Neuron (in vitro differentiated cells): Measurements from ENCODE around the gene PRRG2.
"Not testable (repeated sequence)": the region's sequence is repeated elsewhere in the genome, so short reads cannot be mapped to it uniquely, and the experiment has no call there.

Experiments
- H2AFZ ChIP-seq: one replicate; pipeline ENCODE4 v1.6.1; 2013; ENCODE audit warnings: low read depth, mild to moderate bottlenecking, inconsistent platforms, low read length, moderate library complexity
- H3K27me3 ChIP-seq: one replicate; pipeline ENCODE4 v1.6.1; 2013; ENCODE audit warnings: low read length; ENCODE audit not compliant: insufficient read depth
- H3K36me3 ChIP-seq: one replicate; pipeline ENCODE4 v1.6.1; 2013; ENCODE audit warnings: low read length; ENCODE audit not compliant: insufficient read depth
- H3K4me1 ChIP-seq: one replicate; pipeline ENCODE4 v1.6.1; 2013; ENCODE audit warnings: low read length; ENCODE audit not compliant: insufficient read depth
- H3K4me3 ChIP-seq: 2 replicates; pipeline ENCODE4 v1.5.1; 2013; ENCODE audit warnings: mild to moderate bottlenecking, low read length, moderate library complexity
- H3K9me3 ChIP-seq: one replicate; pipeline ENCODE4 v1.6.1; 2013; ENCODE audit warnings: low read length

The PRRG2 gene

DNA sequence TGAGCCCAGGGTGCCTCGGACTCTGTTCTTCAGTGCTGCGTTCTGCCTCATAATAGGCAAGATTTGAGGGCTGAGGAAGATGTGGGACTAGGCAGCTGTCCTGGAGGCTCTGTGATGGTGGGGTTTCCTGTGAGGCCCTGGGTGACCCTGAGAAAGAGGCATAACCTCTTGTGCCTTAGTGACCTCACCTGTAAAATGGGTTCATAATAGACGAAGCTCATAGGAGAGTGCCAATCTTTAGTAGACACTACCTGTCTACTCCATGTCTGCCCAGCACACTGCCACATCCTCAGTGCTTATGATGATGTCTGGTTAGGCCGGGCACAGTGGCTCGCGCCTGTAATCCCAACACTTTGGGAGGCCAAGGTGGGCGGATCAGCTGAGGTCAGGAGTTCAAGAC is 35.4 kb downstream of the PRRG2 start:
- Histone ChIP-seq H3K4me3 (no peak overlapping the region), H3K36me3 (peaks cover 78% of the 10 kb centered on the region), H3K4me1 (no peaks in the 10 kb centered on the region), H2AFZ (no peak overlapping the region), H3K27me3 (no peaks in the 10 kb centered on the region), H3K9me3 (no peaks in the 10 kb centered on the region)

DNA sequence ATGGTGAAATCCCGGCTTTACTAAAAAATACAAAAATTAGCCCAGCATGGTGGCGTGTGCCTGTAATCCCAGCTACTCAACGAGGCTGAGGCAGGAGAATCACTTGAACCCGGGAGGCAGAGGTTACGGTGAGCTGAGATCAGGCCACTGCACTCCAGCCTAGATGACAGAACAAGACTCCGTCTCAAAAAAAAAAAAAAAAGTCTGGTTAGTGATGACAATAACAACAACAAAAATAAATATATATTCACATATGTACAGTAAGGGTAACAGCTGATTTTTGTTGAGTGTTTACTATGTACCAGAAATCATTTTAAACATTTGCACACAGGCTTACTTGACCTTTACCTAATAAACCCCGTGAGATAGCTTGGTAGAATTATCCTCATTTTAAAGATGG is 35.8 kb downstream of the PRRG2 start:
- Histone ChIP-seq H3K27me3 (no peaks in the 10 kb centered on the region), H3K4me3 (no peak overlapping the region), H3K36me3 (peaks cover 82% of the 10 kb centered on the region)

DNA sequence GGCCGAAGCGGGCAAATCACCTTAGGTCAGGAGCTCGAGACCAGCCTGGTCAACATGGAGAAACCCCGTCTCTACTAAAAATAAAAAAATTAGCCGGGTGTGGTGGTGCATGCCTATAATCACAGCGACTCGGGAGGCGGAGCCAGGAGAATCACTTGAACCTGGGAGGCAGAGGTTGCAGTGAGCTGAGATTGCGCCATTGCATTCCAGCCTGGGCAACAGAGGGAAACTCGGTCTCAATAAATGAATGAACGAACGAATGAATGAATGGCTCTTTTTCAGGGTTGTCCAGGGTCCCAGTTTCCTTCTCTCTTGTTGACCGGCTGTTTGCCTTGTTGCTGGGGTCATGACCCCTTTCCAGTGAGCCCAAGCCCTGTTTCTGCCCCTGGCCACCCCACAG is 36.7 kb downstream of the PRRG2 start:
- peaks cover 79% of the 10 kb centered on the region for H3K36me3 ChIP-seq
- not testable (repeated sequence) for H3K27me3 ChIP-seq, H3K9me3 ChIP-seq, H2AFZ ChIP-seq, H3K4me1 ChIP-seq, H3K4me3 ChIP-seq

More for the DNA sequence above, 35.8 kb downstream of the PRRG2 start:
- Histone ChIP-seq H3K9me3 (no peaks in the 10 kb centered on the region), H2AFZ (no peak overlapping the region), H3K4me1 (no peaks in the 10 kb centered on the region)

DNA sequence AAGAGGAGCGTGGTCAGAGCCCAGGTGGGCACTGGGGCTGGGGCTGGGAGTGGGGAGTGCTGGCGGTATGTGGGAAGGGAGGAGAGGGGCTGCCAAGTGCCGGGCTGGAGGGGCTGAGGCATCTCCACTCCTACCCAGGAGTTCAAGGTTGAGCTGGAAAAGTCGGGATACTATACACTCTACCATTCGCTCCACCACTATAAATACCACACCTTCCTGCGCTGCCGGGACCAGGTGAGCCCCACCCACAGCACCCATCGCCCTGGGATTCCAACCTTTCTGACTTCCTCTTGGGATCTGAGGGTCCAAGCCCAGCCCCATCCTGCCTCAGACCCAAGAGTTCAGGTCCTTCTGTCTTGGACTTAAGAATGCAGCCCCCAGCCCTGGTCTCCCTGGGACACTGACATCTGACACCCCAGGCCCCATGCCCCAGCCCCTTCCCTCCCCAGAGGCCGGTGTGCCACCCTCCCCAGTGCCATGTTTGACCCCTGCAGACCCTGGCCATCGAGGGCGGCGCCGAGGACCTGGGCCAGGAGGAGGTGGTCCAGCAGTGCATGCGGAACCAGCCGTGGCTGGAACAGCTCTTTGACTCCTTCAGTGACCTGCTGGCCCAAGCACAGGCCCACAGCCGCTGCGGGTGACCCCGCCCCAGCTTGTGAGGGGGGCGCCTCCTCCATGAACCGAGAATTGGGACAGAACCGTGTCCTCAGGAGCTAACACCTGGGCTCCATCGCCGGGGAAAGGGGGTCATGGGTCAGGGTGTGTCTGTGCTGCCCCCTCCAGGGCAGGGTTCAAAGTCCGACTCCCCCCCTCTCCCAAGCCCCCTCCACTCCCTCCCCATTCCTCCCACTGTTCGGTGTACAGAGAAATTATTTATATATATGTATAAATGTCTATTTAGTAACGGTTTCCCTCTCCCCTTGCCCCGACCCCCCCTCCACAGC is 44.1 kb downstream of the PRRG2 start:
- H3K9me3 ChIP-seq = no peaks in the 10 kb centered on the region
- no peak overlapping the region for H2AFZ ChIP-seq
- H3K27me3 ChIP-seq = no peaks in the 10 kb centered on the region
- peaks cover 52% of the 10 kb centered on the region for H3K36me3 ChIP-seq
- no peaks in the 10 kb centered on the region for H3K4me1 ChIP-seq
- H3K4me3 ChIP-seq = no peak overlapping the region

DNA sequence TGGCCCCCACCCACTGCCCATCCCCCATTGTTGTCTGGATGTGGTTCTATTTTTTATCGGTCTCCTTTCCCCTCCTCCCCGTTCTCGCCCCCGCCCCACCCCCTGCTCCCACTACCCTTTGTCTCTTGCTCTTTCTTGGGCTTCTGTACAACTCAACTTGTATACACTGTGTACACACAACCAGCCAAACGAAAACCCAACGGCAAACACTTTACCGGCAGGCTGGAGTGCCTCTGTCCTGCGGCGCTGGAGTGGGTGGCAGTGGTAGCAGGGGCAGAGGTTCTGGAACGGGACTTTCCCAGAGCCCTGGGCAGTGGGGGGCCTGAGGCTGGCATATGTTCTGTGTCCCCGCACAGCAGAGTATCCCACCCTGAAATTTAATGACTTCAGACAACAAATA is 45.1 kb downstream of the PRRG2 start:
- Histone ChIP-seq H3K27me3 (no peaks in the 10 kb centered on the region), H2AFZ (no peak overlapping the region), H3K4me3 (no peak overlapping the region), H3K4me1 (no peaks in the 10 kb centered on the region), H3K36me3 (peaks cover 46% of the 10 kb centered on the region), H3K9me3 (no peaks in the 10 kb centered on the region)

DNA sequence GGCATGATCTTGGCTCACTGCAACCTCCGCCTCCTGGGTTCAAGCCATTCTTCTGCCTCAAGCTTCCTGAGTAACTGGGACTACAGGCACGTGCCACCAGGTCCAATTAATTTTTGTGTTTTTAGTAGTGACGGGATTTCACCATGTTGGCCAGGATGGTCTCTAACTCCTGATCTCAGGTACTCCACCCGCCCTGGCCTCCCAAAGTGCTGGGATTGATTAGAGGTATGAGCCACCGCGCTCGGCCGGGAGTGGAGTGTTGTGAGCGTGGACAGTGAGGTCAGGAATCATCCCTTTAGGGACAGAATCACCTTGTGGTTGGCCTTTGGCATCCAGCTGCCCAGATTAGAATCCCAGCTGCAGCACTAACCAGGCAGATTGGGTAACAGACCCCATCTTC is 48.5 kb downstream of the PRRG2 start:
- Histone ChIP-seq H3K36me3 (peaks cover 25% of the 10 kb centered on the region), H3K4me1 (no peaks in the 10 kb centered on the region), H2AFZ (no peak overlapping the region), H3K27me3 (no peaks in the 10 kb centered on the region), H3K4me3 (no peak overlapping the region), H3K9me3 (no peaks in the 10 kb centered on the region)

DNA sequence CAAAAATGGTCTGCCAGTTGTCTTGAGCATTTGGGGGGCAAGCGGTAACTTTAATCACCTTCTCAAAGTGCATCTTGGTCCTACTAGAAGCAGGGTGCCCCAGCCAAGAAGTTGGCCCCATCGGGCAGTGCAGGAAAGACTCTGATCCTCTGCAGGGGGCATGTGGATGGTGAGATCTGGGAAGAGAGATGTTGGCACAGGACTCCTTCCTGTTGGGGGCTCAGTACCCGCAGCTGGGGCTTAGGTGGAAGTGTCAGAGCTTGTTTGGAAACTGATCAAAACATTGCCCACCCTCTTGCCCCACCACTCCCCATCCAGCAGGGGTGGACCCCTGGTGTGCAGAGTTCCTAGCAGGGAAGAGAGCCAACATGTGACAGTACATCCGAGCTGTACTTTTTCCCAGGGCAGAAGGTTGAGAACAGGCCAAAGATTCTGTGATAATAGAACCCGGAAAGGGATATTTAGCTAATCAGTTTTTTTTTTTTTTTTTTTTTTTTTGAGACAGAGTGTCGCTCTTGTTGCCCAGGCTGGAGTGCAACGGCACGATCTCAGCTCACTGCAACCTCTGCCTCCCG is 50.0 kb downstream of the PRRG2 start:
- no peak overlapping the region for H2AFZ ChIP-seq
- H3K4me1 ChIP-seq = peaks cover 4% of the 10 kb centered on the region
- H3K9me3 ChIP-seq = no peaks in the 10 kb centered on the region
- no peaks in the 10 kb centered on the region for H3K27me3 ChIP-seq
- H3K36me3 ChIP-seq = peaks cover 14% of the 10 kb centered on the region
- no peak overlapping the region for H3K4me3 ChIP-seq

DNA sequence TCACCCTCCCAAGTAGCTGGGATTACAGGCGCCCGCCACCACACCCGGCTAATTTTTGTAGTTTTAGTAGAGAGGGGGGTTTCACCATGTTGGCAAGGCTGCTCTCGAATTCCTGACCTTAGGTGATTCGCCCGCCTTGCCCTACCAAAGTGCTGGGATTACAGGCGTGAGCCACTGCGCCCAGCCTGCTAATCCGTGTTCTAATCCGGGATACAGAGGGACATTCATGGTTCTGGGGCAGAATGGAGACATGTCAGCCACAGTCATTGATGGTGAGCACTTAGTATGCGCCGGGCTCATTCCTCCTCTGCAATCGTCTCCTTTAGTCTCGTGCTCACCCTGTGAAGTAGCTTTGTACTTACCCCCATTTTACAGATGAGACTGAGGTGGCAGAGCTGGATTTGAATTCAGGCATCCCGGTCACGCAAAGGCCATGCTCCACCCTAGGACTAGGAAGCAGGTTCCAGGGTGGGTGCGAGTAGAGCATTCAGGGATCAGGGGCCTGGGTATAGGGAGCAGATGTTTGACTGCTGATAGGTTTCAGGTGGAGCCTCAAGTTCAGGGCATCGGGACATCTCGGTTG is 50.6 kb downstream of the PRRG2 start:
- Histone ChIP-seq H3K4me1 (peaks cover 10% of the 10 kb centered on the region), H3K36me3 (peaks cover 8% of the 10 kb centered on the region), H3K9me3 (no peaks in the 10 kb centered on the region), H2AFZ (no peak overlapping the region), H3K4me3 (no peak overlapping the region), H3K27me3 (no peaks in the 10 kb centered on the region)

DNA sequence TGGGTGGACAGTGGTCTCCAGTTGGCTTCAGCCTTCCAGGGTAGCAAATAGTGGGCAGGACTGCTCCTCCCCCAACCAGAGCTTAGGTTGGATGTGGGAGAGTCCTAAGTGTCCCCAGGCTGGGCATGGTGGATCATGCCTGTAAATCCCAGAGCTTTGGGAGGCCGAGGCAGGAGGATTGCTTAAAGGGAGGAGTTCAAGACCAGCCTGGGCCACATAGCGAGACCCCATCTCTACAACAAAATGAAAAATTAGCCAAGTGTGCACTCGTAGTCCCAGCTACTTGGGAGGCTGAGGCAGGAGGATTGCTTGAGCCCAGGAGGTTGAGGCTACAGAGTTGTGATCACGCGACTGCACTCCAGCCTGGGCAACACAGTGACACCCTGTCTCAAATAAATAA is 51.5 kb downstream of the PRRG2 start:
- no peaks in the 10 kb centered on the region for H3K27me3 ChIP-seq
- H3K9me3 ChIP-seq = no peaks in the 10 kb centered on the region
- H3K4me3 ChIP-seq = no peak overlapping the region
- no peak overlapping the region for H2AFZ ChIP-seq
- peaks cover 13% of the 10 kb centered on the region for H3K4me1 ChIP-seq
- H3K36me3 ChIP-seq = peaks cover 8% of the 10 kb centered on the region

DNA sequence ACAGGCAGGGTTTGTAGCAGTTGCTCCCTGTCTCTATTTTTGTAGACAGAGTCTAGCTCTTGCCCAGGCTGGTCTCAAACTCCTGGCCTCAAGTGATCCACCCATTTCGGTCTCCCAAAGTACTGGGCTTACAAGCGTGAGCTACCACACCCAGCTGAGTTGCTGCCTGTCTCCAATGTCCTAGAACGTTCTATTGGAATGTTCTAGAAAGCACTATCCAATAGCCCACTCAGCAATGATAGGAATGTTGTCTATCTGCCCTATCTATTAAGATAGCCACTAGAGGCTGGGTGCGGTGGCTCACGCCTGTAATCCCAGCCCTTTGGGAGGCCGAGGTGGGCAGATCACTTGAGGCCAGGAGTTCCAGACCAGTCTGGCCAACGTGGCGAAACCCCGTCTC is 52.2 kb downstream of the PRRG2 start:
- not testable (repeated sequence) for H3K4me3 ChIP-seq
- H3K4me1 ChIP-seq = peaks cover 19% of the 10 kb centered on the region

DNA sequence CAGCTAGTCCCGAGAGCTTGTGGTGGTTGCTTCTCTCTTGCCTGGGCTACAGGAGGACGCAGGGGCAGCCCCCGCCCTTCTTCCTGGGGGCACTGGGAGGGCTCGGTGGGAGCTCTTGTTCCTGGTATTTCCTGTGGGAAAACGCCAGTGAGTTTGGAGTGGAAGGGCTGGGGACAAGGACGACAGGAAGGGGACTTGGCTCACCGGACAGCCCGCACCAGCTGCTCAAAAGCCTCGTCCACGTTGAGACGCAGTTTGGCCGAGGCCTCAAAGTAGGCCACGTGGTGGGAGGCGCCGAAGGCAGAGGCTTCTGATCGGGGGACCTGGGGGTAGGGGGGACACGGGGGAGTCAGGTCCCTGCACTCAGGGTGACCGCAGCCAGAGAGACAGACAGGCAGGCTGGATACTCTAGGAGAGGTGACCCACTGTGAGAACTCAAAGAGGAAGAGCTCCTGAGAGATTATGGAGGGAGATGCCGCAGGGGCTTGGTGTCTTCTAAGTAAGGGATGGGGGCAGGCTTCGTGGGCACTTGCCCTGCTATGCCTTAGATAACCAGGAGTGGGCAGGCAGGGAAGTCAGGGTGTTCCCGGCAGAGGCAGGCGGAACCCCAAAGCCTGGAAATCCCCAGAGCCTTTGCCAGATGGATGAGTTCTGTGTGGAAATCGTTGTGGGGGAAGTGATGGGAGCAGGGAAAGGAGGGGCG is 54.6 kb downstream of the PRRG2 start:
- H3K36me3 ChIP-seq = no peaks in the 10 kb centered on the region
- H3K4me1 ChIP-seq = peaks cover 26% of the 10 kb centered on the region
- no peak overlapping the region for H3K4me3 ChIP-seq
- H3K27me3 ChIP-seq = no peaks in the 10 kb centered on the region
- no peaks in the 10 kb centered on the region for H3K9me3 ChIP-seq
- no peak overlapping the region for H2AFZ ChIP-seq

More for the DNA sequence above, 52.2 kb downstream of the PRRG2 start:
- not testable (repeated sequence) for H3K36me3 ChIP-seq, H2AFZ ChIP-seq, H3K27me3 ChIP-seq, H3K9me3 ChIP-seq

DNA sequence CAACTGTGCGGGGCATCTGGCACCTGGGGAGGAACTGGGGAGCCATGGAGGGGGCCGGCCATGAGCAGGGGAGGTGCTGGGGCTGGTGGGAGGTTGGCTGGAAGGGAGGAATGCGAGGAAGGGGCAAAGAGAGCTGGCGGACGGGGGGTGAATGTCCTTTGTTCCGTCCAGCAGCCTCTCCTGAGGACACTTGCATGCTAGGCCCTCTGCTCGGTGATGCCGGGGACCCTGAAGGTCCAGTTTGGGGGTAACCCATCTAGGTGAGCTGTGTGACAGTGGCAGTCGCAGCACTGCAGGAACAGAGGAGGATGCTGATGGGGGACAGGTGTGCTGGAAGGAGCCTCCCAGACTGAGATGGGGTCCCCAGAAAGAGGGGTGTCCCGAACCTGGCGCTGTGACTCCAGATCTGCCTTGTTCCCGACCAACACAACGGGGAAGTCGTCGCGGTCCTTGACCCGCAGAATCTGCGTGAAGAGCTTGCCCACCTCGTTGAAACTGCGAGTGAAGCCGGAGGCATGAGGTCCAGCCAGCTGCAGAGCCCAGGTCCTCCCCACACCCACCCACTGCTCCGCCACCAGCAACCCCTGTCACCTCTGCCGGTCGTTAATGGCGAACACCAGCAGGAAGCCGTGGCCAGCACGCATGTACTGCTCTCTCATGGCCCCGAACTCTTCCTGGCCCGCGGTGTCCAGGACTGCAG is 55.3 kb downstream of the PRRG2 start:
- Histone ChIP-seq H3K4me3 (no peak overlapping the region), H3K36me3 (no peaks in the 10 kb centered on the region), H3K4me1 (peaks cover 33% of the 10 kb centered on the region), H3K9me3 (no peaks in the 10 kb centered on the region), H2AFZ (no peak overlapping the region), H3K27me3 (no peaks in the 10 kb centered on the region)
